T-cell (primary cell): ENCODE data around the gene OR4F3. TPM values are rescaled to one million over a fixed set of nuclear protein-coding genes. Genes with fewer than 3 reads are reported as not detected.
"Not testable (repeated sequence)": the region's sequence is repeated elsewhere in the genome, so short reads cannot be mapped to it uniquely, and the experiment has no call there.

ENCODE experiments used
- ATAC-seq, 4 experiments: fragments of 200-7000 bp in 3 of 4; fragments of 150-1000 bp in 1 of 4; cut with Tn5 transposase; replicated peaks in 1 of 4; 1 replicate in 3 of 4; 2 replicates in 1 of 4; pipeline ENCODE4 v1.10.0; 2021; ENCODE audit warnings: moderate library complexity in 3 of 4, mild to moderate bottlenecking in 2 of 4, moderate number of reproducible peaks in 1 of 4
- CTCF ChIA-PET, 2 donors: fragments of 300-600 bp; sonication (Branson Sonifier 250); formaldehyde crosslinking; loops; one replicate each; lab custom pipeline; 2022; ENCODE audit warnings: antibody characterized with exemption in 2 of 2; lab: Charles Lee
- POLR2A ChIA-PET, 2 donors: fragments of 300-600 bp; sonication (Branson Sonifier 250); formaldehyde crosslinking; loops; one replicate each; lab custom pipeline; 2022; ENCODE audit warnings: antibody characterized with exemption in 2 of 2; lab: Charles Lee
- DNase-seq, 35 experiments: peaks; one replicate each; pipeline versions ENCODE4 v3.0.0 to v3.0.0-alpha.2; 2013 to 2023
- H3K27ac ChIP-seq: one replicate; pipeline ENCODE4 v1.5.1; 2013; ENCODE audit warnings: low read length
- H3K27me3 ChIP-seq, 2 experiments: replicated peaks in 1 of 2; 1 replicate in 1 of 2; 2 replicates in 1 of 2; pipeline versions ENCODE4 v1.6.1 to v1.7.0; 2013; ENCODE audit warnings: low read length in 1 of 2, mixed read lengths in 1 of 2; ENCODE audit not compliant: control insufficient read depth in 2 of 2, insufficient read depth in 2 of 2; ENCODE audit errors: extremely low read depth in 1 of 2
- H3K36me3 ChIP-seq, 2 donors: 1 replicate in 1 of 2; 2 replicates in 1 of 2; pipeline versions ENCODE4 v1.6.1 to v1.7.0; 2013; ENCODE audit warnings: low read length in 1 of 2; ENCODE audit not compliant: control insufficient read depth in 2 of 2, insufficient read depth in 1 of 2; ENCODE audit errors: extremely low read depth in 1 of 2
- H3K4me1 ChIP-seq, 2 experiments: 1 replicate in 1 of 2; 2 replicates in 1 of 2; pipeline versions ENCODE4 v1.6.1 to v1.7.0; 2013; ENCODE audit warnings: low read length in 2 of 2, mixed read lengths in 1 of 2; ENCODE audit not compliant: insufficient read depth in 2 of 2, control insufficient read depth in 1 of 2; ENCODE audit errors: extremely low read depth in 1 of 2
- H3K4me3 ChIP-seq, 2 donors: 1 replicate in 1 of 2; 2 replicates in 1 of 2; pipeline versions ENCODE4 v1.5.1 to v1.7.0; 2013; ENCODE audit warnings: mild to moderate bottlenecking in 2 of 2, low read length in 1 of 2, moderate library complexity in 1 of 2; ENCODE audit not compliant: control insufficient read depth in 1 of 2; ENCODE audit errors: extremely low read depth in 1 of 2
- H3K9me3 ChIP-seq: 2 replicates; pipeline ENCODE4 v1.7.0; 2013
- H3K27ac Mint-ChIP-seq, 2 donors: one replicate each; pipeline ENCODE4 v1.8.0; 2020 to 2021; ENCODE audit warnings: mild to moderate bottlenecking in 2 of 2, mixed read lengths in 2 of 2
- H3K27me3 Mint-ChIP-seq, 2 donors: one replicate each; pipeline ENCODE4 v1.8.0; 2021 to 2022; ENCODE audit warnings: mixed read lengths in 2 of 2
- H3K36me3 Mint-ChIP-seq: one replicate; pipeline ENCODE4 v1.8.0; 2021; ENCODE audit warnings: mixed read lengths
- H3K4me1 Mint-ChIP-seq, 3 donors: one replicate each; pipeline ENCODE4 v1.8.0; 2020 to 2022; ENCODE audit warnings: mixed read lengths in 3 of 3, mild to moderate bottlenecking in 1 of 3
- H3K4me3 Mint-ChIP-seq, 3 donors: one replicate each; pipeline ENCODE4 v1.8.0; 2020 to 2022; ENCODE audit warnings: mild to moderate bottlenecking in 3 of 3, mixed read lengths in 3 of 3, moderate library complexity in 3 of 3
- H3K9me3 Mint-ChIP-seq, 3 donors: one replicate each; pipeline ENCODE4 v1.8.0; 2020 to 2022; ENCODE audit warnings: mixed read lengths in 3 of 3
- total RNA-seq, 35 experiments: library from RNA in 6 of 35; stranded (reverse) in 6 of 35; fragments of 120-200 nt in 1 of 35; gene quantifications; one replicate each; pipeline versions ENCODE4 v1.2.1 to v1.2.4 and lab custom pipeline; 2013 to 2026

OR4F3 gene
- total RNA-seq (not detected), total RNA-seq (lab: John Stamatoyannopoulos, UW) (0 reads per million in 29 experiments)
- total RNA-seq (2013) = not detected

GRCh38 chr5:181366968-181367367 lies at the start of gene OR4F3:
Gene OR4F3, plus strand, starts transcription at chr5:181367268.
- H3K27me3 ChIP-seq, CTCF ChIA-PET, H3K4me3 Mint-ChIP-seq, H3K9me3 Mint-ChIP-seq, H3K4me1 ChIP-seq, H3K36me3 ChIP-seq, POLR2A ChIA-PET, H3K36me3 Mint-ChIP-seq, ATAC-seq, H3K27ac ChIP-seq, H3K27ac Mint-ChIP-seq, DNase-seq, H3K27me3 Mint-ChIP-seq, H3K4me1 Mint-ChIP-seq, H3K4me3 ChIP-seq, H3K9me3 ChIP-seq: not testable (repeated sequence)

Other genes with a start within 250 kb of the OR4F3 start
- not detected for gene OR2V1, start 236.1 kb upstream of the OR4F3 start, total RNA-seq
- gene OR2V2, start 219.7 kb upstream of the OR4F3 start, total RNA-seq = not detected
- gene TRIM7, start 162.1 kb upstream of the OR4F3 start, total RNA-seq = 1 to 10 TPM; 1.6 to 3.1 (median 3.0) TPM
- 10 to 100 TPM; 32.2 to 46.2 (median 36.7) TPM for gene TRIM41, start 144.0 kb upstream of the OR4F3 start, total RNA-seq
- 1,000 to 10,000 TPM; 2,132 to 2,437 (median 2,230) TPM for gene RACK1, start 123.4 kb upstream of the OR4F3 start, total RNA-seq
- 10 to 100 TPM; 42.9 to 56.9 (median 54.0) TPM for gene TRIM52, start 106.1 kb upstream of the OR4F3 start, total RNA-seq